Measurements from ENCODE around the gene MYO9B.
A peak's percentile ranks its signal among the peaks of the same experiment; 100 is the strongest.

The MYO9B gene

GRCh38 chr19:17075035-17075863 is at the start of gene MYO9B, which contains the start of gene HAUS8:
MYO9B (plus strand) TSS chr19:17075777; CDS start chr19:17101718, 25,941 bp downstream.
HAUS8 (minus strand) TSS chr19:17075452; CDS start chr19:17075422, 30 bp downstream.
- DNase-seq = peak; percentile 88 to 97

- DNase-seq = no peak
These were observed 49.5 kb upstream of the MYO9B start for GRCh38 chr19:17025991-17026658.

- DNase-seq = no peak
These were observed 48.7 kb upstream of the MYO9B start, which contains the start of gene CPAMD8 for GRCh38 chr19:17026706-17027534. CPAMD8 (minus strand) TSS chr19:17026810; CDS start chr19:17026642, 168 bp downstream.

- DNase-seq = no peak
These were observed 48.0 kb upstream of the MYO9B start for GRCh38 chr19:17027535-17027975.

- DNase-seq = no peak
These were observed 43.8 kb upstream of the MYO9B start for GRCh38 chr19:17031741-17032140.

- DNase-seq = no peak
These were observed 39.6 kb upstream of the MYO9B start for GRCh38 chr19:17035842-17036424.

GRCh38 chr19:17036640-17037039 is 38.9 kb upstream of the MYO9B start:
- no peak for DNase-seq

GRCh38 chr19:17037184-17037583 is 38.4 kb upstream of the MYO9B start:
- no peak for DNase-seq

GRCh38 chr19:17037966-17038500 is 37.5 kb upstream of the MYO9B start:
- DNase-seq = no peak

GRCh38 chr19:17041976-17042375 is 33.6 kb upstream of the MYO9B start:
- DNase-seq = no peak

GRCh38 chr19:17043744-17044143 is 31.8 kb upstream of the MYO9B start:
- no peak for DNase-seq

- no peak for DNase-seq
These were observed 29.6 kb upstream of the MYO9B start for GRCh38 chr19:17045907-17046502.

GRCh38 chr19:17048885-17049453 is 26.6 kb upstream of the MYO9B start:
- no peak for DNase-seq

GRCh38 chr19:17049711-17050280 is 25.8 kb upstream of the MYO9B start:
- no peak for DNase-seq

GRCh38 chr19:17052439-17052838 is 23.1 kb upstream of the MYO9B start:
- DNase-seq = peak in 1 of 2 experiments; percentile 19

GRCh38 chr19:17054746-17055145 is 20.8 kb upstream of the MYO9B start:
- no peak for DNase-seq

GRCh38 chr19:17055636-17056035 is 19.9 kb upstream of the MYO9B start:
- no peak for DNase-seq

- DNase-seq = no peak
These were observed 17.3 kb upstream of the MYO9B start for GRCh38 chr19:17058236-17058635.

- DNase-seq = no peak
These were observed 14.8 kb upstream of the MYO9B start for GRCh38 chr19:17060802-17061201.

GRCh38 chr19:17061205-17061604 is 14.4 kb upstream of the MYO9B start:
- DNase-seq = no peak

- no peak for DNase-seq
These were observed 13.9 kb upstream of the MYO9B start for GRCh38 chr19:17061691-17062090.

Data from NCI-H526 (cell line).